Effector memory CD4-positive, alpha-beta T cell (primary cell): ENCODE results near the gene NISCH.
A peak's percentile ranks its signal among the peaks of the same experiment; 100 is the strongest.

ENCODE experiments used
- DNase-seq, 3 donors: peaks; one replicate each; pipeline ENCODE4 v3.0.0-alpha.2; 2020
- H3K27ac ChIP-seq: 2 replicates; pipeline ENCODE4 v1.7.0; 2013; ENCODE audit warnings: mild to moderate bottlenecking, low read length, moderate library complexity; ENCODE audit not compliant: insufficient read depth, poor library complexity, severe bottlenecking
- H3K27me3 ChIP-seq: replicated peaks from 2 replicates; pipeline ENCODE4 v1.7.0; 2013; ENCODE audit warnings: mild to moderate bottlenecking, low read length; ENCODE audit not compliant: insufficient read depth, control insufficient read depth, poor library complexity, severe bottlenecking
- H3K36me3 ChIP-seq: 2 replicates; pipeline ENCODE4 v1.7.0; 2013; ENCODE audit warnings: mild to moderate bottlenecking, low read length, moderate library complexity; ENCODE audit not compliant: control insufficient read depth, insufficient read depth
- H3K4me1 ChIP-seq: 2 replicates; pipeline ENCODE4 v1.7.0; 2013; ENCODE audit warnings: low read length, mild to moderate bottlenecking; ENCODE audit not compliant: control insufficient read depth, insufficient read depth, poor library complexity, severe bottlenecking
- H3K4me3 ChIP-seq: 2 replicates; pipeline ENCODE4 v1.7.0; 2013; ENCODE audit warnings: low read length, low read depth, mild to moderate bottlenecking; ENCODE audit not compliant: insufficient read depth, poor library complexity, severe bottlenecking
- H3K9me3 ChIP-seq: 2 replicates; pipeline ENCODE4 v1.7.0; 2013; ENCODE audit warnings: mild to moderate bottlenecking, low read length, moderate library complexity; ENCODE audit not compliant: control insufficient read depth

The NISCH gene

DNA sequence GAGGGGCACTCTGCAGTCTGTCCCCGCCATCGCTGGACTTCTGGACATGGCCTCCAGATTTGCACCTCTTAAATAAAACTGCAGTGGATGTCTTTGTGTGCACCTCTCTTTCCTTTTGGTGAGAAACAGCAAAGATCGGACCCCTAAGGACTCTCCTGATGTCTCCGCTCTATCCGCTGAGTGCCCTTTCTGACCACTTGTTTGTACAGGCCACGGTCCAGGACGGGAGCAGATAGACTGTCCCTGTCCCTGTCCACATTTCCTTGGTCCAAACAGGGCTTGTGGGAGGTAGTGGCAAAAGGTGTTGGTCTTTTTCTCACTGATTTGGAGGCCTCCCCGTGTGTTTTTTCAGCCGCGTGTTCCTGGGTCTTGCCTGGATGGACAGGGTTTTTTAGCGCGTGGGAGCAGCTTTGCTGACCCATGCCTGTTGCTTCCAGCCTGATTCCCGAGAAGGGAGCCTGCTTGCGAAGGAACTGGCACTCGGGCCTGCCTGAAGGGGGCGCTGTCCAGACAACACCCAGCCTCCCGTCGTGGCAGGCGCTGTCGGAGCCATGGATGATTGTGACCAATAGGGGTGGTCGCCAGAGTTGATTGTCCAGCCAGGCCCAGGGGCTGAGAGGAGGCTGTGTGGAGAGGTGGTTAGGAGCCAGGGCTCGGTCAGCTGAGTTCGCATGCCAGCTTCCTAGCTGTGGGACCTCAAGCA, 26.6 kb downstream of the NISCH start:
- Histone ChIP-seq H3K27me3 (no peaks in the 10 kb centered on the region), H3K36me3 (peaks cover 82% of the 10 kb centered on the region), H3K9me3 (no peaks in the 10 kb centered on the region), H3K4me3 (no peak overlapping the region), H3K27ac (no peak overlapping the region), H3K4me1 (no peaks in the 10 kb centered on the region)
- DNase-seq: peak in 1 of 3 donors; percentile 4

DNA sequence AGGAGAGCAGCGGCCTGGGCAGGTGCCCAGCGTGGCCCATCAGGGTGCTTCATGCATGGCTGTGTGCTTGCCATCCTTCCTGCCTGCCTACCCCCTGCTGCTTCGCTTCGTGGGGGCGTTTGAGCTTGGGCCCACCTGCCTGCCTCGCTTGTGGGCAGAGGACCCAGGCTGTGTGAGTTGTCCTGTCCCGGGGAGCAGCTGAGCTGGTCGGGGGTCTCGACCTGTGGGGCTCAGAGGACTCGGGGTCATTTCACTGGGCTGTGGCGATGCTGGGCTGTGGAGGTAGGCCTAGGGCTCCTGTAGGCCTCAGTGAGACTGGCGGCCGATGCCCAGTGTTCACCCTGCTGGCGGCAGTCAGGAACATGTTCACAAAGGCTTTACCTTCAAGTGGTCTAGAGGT, 27.7 kb downstream of the NISCH start:
- Histone ChIP-seq H3K4me3 (no peak overlapping the region), H3K4me1 (no peaks in the 10 kb centered on the region), H3K27ac (no peak overlapping the region), H3K36me3 (peaks cover 81% of the 10 kb centered on the region), H3K27me3 (no peaks in the 10 kb centered on the region), H3K9me3 (no peaks in the 10 kb centered on the region)
- DNase-seq: no peak

DNA sequence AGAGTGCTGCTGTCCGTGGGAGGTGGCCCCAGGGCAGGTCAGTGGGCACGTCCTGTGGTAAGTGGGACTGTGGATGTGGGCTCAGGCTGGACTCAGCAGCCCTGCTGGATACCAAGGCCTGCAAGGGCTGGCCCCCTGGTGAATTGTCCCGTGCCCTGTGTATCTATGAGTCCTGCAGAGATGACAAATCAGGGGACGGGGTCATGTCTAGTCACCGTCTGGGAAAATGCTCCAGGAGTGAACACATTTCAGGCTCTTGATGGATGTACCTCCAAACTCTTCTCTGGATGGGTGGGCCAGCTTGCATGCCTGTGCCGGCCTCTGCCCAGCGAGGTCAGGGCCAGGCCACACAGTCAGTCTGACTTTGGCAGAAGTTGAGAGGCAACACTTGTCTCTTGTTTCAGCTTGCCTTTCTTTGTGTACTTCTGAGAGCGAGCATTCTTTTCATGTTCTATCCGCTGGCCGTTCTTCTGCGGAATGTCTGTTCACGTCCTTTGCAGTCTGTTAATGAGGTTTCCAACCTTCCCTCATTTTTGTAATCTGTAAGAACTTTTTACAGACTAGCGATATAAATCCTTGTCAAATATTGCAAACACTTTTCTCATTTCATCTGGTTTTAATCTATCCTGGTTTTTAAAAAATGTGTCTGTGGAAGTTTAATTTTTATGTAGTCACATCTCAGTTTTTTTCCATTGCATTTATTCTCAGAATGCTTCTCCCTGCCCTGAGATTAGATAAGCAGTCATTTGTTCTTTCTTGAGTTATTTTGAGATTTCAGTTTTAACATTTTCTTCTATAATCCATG, 28.4 kb downstream of the NISCH start:
- DNase-seq: no peak
- Histone ChIP-seq H3K27me3 (no peaks in the 10 kb centered on the region), H3K27ac (no peak overlapping the region), H3K4me3 (no peak overlapping the region), H3K36me3 (peaks cover 78% of the 10 kb centered on the region), H3K4me1 (no peaks in the 10 kb centered on the region), H3K9me3 (no peaks in the 10 kb centered on the region)

- Histone ChIP-seq H3K36me3 (peaks cover 78% of the 10 kb centered on the region), H3K4me1 (no peaks in the 10 kb centered on the region), H3K27me3 (no peaks in the 10 kb centered on the region), H3K27ac (no peak overlapping the region), H3K4me3 (no peak overlapping the region), H3K9me3 (no peaks in the 10 kb centered on the region)
- DNase-seq: no peak
These were observed 29.5 kb downstream of the NISCH start for GRCh38 chr3:52484680-52485461.

- Histone ChIP-seq H3K9me3 (no peaks in the 10 kb centered on the region), H3K4me3 (no peak overlapping the region), H3K27ac (no peak overlapping the region), H3K4me1 (no peaks in the 10 kb centered on the region), H3K36me3 (peaks cover 78% of the 10 kb centered on the region), H3K27me3 (no peaks in the 10 kb centered on the region)
- no peak for DNase-seq
These were observed 31.8 kb downstream of the NISCH start for GRCh38 chr3:52487050-52487787.

GRCh38 chr3:52487788-52488691, 32.6 kb downstream of the NISCH start:
- peaks cover 79% of the 10 kb centered on the region for H3K36me3 ChIP-seq
- H3K9me3 ChIP-seq: no peaks in the 10 kb centered on the region
- no peaks in the 10 kb centered on the region for H3K4me1 ChIP-seq
- no peaks in the 10 kb centered on the region for H3K27me3 ChIP-seq
- no peak for DNase-seq
- no peak overlapping the region for H3K27ac ChIP-seq
- no peak overlapping the region for H3K4me3 ChIP-seq

GRCh38 chr3:52488746-52489145, 33.3 kb downstream of the NISCH start:
- no peak overlapping the region for H3K4me3 ChIP-seq
- no peaks in the 10 kb centered on the region for H3K4me1 ChIP-seq
- DNase-seq: no peak
- no peak overlapping the region for H3K27ac ChIP-seq
- no peaks in the 10 kb centered on the region for H3K9me3 ChIP-seq
- no peaks in the 10 kb centered on the region for H3K27me3 ChIP-seq
- H3K36me3 ChIP-seq: peaks cover 77% of the 10 kb centered on the region

GRCh38 chr3:52489453-52489852, 34.0 kb downstream of the NISCH start:
- peaks cover 76% of the 10 kb centered on the region for H3K36me3 ChIP-seq
- no peak overlapping the region for H3K4me3 ChIP-seq
- no peaks in the 10 kb centered on the region for H3K4me1 ChIP-seq
- H3K27me3 ChIP-seq: no peaks in the 10 kb centered on the region
- no peak overlapping the region for H3K27ac ChIP-seq
- DNase-seq: no peak
- no peaks in the 10 kb centered on the region for H3K9me3 ChIP-seq
